GM19324 (cell line): ENCODE results near the gene SLC6A12.

Source experiments
- ATAC-seq: cut with Tn5 transposase; IDR thresholded peaks from one replicate; pipeline ENCODE4 v1.9.1; 2021; ENCODE audit warnings: mild to moderate bottlenecking, moderate library complexity; ENCODE audit not compliant: unreplicated experiment, low FRiP score

SLC6A12 gene

DNA sequence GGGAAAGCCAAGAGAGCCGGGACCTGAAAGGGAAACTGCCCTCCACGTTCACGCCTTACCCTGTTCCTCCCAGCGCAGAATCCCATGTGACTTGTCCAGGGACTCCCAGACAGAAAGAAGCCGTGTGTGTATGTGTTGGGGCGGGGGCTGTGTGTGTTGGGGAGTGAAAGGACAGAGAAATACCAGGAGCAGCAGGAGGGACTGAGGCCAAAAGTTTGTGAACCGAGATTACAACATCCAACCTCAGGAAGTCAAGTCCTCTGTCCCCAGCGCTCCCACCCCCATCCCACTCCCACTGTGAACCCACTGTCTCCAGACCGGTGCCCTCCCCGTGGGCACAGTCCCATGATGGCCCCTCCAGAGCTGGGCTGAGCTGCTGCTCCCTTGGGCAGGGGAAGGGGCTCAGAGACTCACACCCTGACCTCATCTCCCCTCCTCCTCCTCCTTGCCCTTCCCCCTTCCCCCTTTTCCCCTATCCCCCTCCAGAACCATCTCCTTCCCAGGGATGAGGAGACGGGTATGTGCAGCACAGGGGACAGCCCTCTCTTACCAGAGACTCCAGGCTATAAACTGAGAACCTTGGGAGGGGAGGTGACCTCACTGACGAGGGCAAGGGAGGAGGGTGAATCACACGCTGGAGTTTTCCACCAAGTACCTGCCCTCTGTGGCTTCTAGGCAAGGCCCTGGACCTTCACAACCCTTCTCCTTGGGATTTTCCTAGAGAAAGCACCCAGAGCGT, at the start of gene SLC6A12:
TSS of gene SLC6A12 (minus strand) at position 155 of the 739 bp plus-strand sequence. CDS start 4,171 bp downstream, outside the sequence.
- ATAC-seq, result no peak

DNA sequence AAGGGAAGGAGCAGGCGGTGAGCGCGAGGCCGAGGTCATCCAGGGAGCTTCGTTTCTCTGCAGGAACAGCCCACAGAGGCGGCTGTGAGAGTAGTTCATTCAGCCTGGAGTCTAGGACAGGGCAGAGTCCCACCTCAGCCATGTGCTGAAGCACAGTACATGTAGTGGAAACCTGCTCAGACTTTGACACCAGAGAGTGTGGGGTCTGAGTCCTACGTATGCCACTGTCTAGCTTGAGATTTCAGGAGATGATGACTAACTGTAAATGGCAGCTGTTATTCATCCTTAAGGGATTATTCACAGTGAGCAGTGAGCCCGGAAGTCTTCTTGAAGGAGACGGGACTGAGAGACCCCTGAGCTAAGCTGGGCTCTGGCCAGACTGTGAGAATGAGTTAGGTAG, 49.6 kb upstream of the SLC6A12 start:
- ATAC-seq, result no peak

DNA sequence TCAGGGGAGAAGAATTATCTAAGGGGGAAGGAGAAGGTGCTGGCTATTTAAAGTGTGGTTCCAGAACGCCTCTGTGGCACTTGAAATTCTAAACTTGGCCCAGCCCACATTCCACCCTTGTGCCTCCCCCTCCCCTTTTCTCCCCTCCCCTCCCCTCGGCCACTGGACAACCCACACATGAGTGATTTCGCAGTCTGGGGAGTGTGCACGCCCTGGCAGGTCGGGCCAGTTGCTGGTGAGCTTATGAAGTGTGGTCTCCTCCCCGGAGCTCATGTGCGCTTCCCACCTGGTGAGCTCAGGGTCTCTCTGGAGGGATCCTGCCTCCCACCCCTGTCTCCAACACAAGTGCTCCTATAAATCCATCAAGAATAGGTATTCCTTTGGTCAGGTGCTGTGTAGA, 48.9 kb upstream of the SLC6A12 start, which contains the start of gene SLC6A13:
TSS of gene SLC6A13 (minus strand) at position 20 of the 400 bp plus-strand sequence. CDS start 2,784 bp downstream, outside the sequence.
- ATAC-seq, result no peak

DNA sequence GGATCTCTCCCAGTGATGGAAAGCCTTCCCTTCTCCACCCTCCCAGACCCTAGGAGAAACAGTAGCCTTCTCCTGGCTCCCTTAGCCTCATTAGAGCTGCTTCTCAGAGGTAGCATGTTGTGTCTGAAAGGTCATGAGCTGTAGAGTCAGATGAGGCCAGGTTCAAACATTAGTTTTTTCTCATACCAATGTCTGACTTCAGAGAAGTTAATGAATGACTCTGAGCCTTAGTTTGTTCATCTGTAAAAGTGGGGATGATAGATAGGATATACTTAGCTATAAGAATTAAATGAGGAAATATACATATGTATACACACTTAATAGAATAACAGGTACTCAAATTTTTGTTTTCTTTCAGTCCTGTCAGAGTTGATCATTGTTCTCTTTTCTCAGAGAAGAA, 48.2 kb upstream of the SLC6A12 start:
- no peak for ATAC-seq

DNA sequence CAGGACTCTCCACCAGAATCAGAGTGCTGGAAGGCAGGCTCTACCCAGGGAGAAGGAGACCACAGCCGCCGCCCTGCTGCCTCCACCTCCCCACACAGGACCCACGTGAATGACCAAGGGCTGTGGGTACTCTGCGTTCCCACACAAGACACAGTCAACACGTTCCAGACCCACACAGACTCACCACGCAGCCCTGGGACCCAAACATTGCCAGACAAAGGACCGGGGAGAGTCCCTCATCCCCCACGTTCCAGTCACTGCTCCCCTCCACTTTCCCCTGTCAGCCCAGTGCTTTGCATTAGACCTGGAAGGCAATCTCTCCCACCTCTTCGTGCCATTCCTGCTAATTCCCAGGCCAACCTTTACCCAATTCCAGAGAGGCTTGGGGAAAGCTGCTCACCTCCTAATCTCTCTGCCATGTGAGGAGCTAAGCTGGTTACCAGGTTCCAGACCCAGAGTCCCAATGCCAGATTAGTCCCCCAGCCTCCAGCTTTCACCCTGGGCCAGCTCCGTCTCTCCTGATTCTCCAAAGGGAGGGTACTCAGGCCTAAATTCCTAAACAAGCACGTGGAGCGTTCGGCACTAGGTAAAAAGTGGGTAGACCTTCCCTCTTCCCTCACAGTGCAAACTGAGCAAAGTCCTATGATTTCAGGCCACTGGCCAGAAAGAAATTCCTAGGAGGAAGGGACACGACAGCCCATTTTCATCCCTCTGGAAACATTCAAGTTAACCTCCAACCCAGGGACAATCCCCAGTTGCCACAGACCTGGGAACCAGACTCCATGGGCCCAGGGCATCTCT, 43.8 kb upstream of the SLC6A12 start:
- no peak for ATAC-seq

DNA sequence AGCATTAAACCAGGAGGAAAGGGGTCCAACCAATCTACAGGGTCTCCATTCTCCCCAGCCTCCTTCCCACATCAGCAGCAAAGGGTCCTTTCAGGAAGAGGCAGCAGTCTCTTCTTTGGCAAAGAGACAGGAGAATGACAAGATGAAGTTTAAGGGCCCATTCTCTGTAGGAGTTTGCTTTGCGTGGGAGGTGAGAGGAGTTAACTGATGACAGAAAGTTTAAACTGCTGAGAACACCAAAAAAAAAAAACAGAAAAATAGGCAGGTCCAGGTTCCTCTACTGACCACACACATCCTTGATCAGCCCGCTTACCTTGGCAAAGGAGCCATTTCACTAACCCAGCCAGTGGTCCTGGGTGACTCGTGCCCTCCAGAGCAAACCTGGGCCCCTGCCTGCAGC, 43.0 kb upstream of the SLC6A12 start:
- ATAC-seq, result no peak

DNA sequence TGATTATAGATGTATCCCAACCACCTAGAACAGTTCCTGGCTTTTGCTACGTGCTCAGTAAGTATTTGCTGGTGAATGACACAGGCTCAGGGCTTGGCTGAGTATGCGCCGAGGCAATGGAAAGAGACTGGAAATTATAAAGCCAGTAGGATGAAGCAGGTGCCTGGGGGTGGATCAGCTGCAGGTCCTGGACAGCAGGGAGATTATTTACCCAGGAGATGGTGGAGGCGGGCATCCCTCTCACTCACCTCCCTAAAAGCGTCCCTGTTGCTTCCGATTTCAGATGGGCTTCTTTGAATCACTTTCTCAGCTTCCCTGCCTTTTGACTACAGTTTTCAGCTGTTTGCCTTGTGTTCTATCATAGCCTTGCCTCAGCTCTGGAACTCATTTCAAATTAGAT, 42.3 kb upstream of the SLC6A12 start:
- no peak for ATAC-seq

DNA sequence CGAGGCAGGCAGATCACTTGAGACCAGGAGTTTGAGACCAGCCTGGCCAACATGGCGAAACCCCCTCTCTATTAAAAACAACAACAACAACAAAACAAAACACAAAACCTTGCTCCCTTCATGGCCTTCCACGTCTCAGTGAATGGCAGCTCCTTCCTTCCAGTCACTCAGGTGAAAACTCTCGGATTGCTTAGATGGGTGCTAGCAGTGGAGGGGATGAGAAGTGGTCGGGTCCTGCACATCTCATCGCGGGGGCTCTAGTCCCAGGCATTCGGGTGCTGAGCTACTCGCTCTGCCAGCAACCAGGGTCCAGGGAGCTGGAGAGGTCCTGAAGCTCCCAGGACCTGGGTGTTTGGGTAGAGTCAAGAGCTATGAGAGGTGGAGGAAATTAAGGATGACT, 41.0 kb upstream of the SLC6A12 start:
- no peak for ATAC-seq

DNA sequence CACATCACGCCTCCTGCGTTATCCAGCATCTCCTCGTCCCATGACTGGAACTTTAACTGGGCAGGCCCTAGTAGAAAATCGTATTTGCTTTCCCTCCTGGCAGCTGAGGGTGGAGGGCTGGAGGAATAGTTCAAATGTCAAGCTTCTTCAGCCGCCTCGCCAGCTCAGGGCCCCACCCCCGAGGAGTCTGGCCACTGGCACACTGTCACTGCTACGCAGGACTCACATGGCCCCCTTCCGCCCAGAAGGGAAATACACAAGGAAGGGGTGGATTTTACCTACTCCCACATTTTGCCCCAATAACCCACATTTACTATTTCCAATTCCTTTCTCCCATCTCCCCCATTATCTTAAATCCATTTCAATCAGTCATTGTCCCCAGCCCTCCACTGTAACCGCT, 40.1 kb upstream of the SLC6A12 start:
- no peak for ATAC-seq

DNA sequence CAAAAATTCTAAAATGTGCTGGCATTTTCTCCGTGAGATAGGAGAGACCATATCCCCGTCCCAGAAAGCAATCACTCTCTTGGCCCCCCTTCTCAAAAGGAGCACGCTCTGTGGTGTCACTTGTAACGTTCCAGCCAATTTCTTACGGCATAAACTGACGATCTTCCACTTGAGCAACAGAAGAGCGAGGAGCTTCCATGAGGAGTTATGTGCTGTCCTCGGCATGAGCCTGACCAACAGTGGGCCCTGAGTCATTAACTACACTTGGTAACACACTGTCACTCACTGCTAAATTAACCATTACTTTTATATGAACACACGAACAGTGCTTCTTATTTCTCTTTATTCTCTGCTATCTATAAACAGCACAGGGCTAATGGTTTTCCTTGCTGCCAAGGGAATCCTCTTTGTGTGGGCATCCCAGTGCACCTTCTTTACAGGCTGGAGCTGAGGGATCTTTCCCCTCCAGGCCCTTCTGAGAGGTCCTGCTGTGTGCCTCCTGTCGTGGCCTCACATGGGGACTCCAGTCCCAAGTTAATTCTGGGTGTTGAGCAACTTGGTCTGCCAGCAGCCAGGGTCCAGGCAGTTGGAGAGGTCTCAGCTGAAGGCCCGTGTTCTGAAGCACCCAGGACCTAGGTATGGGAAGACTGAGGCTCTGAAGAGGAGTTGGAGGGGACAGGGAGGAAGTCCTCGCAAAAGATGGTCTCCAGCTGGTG, 39.3 kb upstream of the SLC6A12 start:
- ATAC-seq, result no peak

DNA sequence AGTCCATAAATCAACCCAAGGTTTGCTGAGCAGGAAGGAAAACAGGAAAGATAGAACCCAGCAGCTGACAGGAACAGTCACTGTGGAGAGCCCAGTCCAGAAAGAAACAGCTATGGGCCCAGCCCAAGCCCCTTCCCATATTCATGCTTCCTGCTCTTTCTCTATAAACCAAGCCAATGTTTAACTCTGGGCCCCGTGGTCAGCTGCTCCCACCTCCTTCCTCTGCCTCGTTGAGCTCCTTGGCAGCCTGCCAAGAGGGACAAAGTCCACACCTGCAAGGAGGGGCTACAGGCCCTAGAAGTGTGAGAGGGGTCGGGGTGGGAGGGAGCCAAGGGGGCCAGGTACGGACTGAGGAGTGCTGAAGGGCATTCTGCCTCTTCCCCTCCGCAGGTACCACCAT, 38.7 kb upstream of the SLC6A12 start:
- ATAC-seq, result no peak

DNA sequence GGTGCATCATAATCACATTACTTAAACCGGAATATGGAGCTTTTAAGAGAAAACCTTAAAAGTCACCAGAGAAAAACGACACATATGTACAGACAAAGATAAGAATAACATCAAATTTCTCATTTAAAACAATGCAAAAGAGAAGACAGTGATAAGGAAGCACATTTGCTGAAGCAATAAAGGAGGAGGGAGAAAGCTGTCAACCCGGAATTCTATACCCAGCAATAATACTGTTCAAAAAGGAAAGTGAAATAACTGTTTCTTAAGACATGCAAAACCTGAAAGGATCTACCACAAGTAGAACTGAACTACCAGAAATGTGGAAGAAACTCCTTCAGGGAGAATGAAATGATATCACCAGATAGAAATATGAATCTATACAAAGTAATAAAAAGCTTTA, 33.3 kb upstream of the SLC6A12 start:
- no peak for ATAC-seq

DNA sequence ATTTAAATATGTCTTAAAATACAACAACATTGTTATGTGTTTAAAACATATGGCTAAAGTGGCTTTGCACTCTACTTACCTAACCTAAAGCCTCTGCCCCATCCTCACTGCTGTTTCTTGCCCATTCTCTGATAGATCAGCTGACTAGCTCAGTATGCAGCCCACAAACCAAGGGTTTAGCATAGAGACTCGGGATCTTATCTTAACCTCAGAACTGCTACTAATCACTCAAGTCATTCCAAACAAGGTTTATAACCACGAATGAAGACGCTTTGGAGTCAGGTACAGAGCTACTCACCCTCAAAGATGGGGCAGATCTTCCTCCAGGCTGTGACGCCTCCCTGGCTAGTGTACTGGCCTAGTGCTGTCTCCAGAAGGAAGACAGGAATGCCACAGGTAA, 29.4 kb upstream of the SLC6A12 start:
- ATAC-seq, result no peak

DNA sequence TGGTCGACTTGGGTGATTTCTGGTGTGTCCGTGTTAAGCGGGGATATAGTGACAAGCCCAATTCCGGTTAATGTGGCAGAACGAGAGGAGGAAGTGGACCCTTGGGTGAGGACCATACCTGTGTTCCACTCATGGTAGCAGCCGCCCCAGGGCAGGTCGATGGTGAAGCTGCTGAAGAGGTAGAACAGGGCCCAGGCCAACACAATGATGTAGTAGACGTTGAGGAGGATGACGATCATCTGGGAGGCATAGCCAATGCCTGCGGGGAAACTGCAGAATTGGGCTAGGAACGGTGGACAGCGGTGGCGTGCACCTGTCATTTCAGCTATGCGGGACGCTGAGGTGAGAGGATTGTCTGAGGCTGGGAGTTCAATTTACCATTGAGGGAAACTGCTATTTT, 28.5 kb upstream of the SLC6A12 start:
- no peak for ATAC-seq

DNA sequence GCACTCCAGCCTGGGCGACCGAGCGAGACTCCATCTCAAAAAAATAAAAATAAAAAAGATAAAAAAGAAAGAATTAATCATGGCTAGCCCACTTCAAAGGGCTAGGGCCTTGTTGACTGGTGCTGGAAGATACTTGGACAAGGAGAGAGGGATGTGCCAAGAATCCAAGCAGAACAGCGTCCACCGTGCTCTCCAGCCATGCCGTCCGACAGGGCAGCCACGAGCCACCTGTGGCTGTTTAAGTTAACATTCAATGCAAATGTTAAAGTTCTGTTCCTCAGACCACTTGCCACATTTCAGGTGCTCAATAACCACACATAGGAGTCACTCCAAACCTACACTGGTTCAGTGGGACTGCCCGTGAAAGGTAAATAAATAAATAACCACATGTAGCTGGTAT, 27.3 kb upstream of the SLC6A12 start:
- no peak for ATAC-seq

DNA sequence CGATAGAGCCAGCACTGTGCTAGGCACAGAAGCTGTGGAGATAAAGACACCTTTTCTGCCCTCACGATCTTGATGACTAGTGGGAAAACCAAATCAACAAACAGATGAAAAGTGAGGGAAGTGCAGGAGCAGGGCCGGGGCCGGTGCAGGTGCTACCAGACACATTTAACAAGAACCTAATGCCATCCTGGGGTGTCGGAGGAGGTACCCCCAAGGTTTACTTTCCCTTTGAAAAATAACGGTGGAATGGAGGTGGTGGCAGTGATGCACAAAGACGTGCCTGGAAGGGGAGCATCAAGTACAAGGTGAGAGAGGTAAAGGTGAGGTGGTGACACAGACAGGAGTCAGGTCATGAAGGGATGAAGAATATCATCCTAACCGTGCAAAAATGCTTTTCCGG, 26.6 kb upstream of the SLC6A12 start:
- no peak for ATAC-seq

DNA sequence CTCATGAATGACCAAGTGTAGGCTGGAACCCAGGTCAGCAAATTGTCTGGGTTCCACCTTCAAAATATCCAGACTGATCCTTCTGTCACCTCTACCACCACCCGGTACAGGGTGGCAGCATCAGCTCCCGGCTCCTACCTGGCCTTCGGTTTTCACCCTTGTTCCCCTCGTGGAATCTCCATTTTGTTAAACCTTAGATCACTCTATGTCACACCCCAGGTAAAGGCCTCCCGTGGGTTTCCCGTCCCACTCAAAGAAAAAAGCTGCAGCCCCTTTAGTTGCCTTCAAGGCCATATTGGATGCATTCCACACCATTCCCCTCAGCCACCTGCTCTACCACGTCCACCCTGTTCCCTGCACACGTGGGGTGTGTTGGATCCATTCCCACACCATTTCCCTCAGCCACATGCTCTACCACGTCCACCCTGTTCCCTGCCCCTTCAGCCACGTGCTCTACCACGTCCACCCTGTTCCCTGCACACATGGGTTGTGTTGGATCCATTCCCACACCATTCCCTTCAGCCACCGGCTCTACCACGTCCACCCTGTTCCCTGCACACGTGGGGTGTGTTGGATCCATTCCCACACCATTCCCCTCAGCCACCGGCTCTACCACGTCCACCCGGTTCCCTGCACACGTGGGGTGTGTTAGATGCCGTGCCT, 24.9 kb upstream of the SLC6A12 start:
- ATAC-seq, result no peak

DNA sequence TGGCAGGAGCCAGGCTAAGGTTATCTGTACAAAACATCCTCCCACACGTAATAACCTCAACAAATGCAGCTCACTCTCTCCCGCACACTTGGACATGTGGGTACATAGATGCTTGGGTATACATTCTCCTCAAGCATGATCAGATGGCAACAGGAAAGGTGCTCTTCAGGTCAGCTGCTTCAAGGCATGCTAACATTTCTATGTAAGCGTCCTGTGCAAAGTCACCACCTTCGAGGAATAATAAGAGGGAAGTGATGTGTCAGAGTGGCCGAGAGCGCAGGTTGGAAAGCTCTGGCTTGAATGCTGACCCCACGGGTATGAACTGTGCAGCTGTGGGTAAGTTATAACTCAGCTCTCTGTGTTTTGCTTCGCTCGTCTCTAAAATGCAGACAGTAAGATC, 24.2 kb upstream of the SLC6A12 start:
- ATAC-seq, result no peak

DNA sequence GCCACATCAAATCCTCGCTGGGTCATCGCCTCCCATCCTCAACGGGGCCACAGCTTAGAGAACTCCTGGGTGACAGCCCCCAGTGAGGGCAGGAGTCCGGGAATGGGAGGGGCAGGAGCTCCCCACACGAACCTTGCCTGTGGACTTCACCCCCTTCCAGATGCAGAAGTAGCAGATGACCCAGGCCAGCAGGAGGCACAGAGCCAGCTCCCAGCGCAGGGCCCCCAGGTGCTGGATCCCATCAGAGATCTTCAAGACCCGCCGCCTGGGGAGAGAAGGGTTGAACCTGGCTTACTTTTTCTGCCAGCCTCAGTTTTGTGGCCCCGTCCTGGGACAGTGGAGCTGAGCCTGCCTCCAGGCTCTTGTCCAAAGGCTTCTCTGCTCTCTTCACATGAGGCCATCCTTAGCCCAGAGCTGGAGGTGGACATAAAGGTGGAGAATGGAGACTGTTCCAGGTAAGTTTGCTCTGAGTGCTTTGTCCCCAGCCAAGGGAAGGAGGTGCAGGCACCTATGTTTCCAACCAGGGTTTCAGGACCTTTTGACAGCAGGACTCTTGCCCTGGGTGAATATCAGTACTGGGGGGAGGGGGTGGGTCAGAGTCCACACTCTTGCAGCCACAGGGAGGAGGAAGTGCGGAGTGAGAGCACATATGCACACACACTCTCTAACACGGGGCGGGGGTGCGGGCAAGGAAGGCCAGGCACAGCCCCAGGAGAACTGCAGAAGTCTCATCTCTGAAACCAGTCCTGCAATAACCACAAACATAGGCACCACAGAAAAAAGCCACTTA, 23.3 kb upstream of the SLC6A12 start:
- ATAC-seq, result no peak

DNA sequence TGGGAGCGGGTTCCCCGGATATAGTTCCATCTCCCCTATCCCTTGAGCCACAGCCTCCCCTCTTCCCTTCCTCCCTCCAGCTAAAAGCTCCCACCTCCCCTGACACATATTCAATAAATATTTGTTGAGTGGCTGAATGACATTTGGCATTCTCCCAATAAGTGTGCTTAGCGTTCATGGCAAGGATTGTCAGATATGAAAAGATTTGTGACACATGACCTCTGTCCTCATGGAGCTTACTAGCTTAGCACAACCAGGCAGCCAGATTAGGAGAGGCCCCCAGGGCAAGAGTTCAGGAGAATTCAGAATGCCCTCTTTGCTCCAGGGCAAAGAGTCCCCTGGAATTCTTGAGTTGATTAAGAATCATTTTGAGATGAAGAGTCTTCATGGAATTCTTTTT, 22.5 kb upstream of the SLC6A12 start:
- no peak for ATAC-seq
